ENCODE data around the gene NCOA3. TPM values are rescaled to one million over a fixed set of nuclear protein-coding genes. Genes with fewer than 3 reads are reported as not detected.
A peak's percentile ranks its signal among the peaks of the same experiment; 100 is the strongest.

The NCOA3 gene
- total RNA-seq, 1 donor from 2014 or later: 42.8 TPM

DNA sequence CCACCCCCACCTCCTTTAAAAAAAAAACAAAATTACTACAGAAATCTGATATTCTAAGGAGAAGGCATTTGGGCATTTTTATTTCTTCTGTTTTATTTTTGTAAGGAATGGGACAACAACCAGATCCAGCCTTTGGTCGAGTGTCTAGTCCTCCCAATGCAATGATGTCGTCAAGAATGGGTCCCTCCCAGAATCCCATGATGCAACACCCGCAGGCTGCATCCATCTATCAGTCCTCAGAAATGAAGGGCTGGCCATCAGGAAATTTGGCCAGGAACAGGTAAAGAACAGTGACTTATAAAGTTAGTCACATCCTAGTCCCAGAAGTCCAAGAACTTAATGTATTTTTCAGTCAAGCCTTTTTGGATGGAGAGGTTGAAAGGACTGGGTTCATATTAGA is 150.6 kb downstream of the NCOA3 start:
- DNase-seq (ENCODE audit: low spot score, unreplicated experiment): no peak
- Mint-ChIP-seq H3K27ac (peak overlapping the region; percentile 85), H3K4me3 (ENCODE audit: low read depth) (no peak overlapping the region), H3K36me3 (ENCODE audit: insufficient read depth) (peaks cover 16% of the 10 kb centered on the region), H3K27me3 (no peaks in the 10 kb centered on the region), H3K4me1 (ENCODE audit: low read depth) (peaks cover 7% of the 10 kb centered on the region), H3K9me3 (ENCODE audit: low read depth) (no peaks in the 10 kb centered on the region)
- TF ChIP-seq, protein P1, sequence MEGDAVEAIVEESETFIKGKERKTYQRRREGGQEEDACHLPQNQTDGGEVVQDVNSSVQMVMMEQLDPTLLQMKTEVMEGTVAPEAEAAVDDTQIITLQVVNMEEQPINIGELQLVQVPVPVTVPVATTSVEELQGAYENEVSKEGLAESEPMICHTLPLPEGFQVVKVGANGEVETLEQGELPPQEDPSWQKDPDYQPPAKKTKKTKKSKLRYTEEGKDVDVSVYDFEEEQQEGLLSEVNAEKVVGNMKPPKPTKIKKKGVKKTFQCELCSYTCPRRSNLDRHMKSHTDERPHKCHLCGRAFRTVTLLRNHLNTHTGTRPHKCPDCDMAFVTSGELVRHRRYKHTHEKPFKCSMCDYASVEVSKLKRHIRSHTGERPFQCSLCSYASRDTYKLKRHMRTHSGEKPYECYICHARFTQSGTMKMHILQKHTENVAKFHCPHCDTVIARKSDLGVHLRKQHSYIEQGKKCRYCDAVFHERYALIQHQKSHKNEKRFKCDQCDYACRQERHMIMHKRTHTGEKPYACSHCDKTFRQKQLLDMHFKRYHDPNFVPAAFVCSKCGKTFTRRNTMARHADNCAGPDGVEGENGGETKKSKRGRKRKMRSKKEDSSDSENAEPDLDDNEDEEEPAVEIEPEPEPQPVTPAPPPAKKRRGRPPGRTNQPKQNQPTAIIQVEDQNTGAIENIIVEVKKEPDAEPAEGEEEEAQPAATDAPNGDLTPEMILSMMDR (IDR thresholded peaks at IDR 0.05; ENCODE audit: unreplicated experiment): no peak

- DNase-seq (ENCODE audit: low spot score, unreplicated experiment): no peak
- Mint-ChIP-seq H3K4me3 (ENCODE audit: low read depth) (no peak overlapping the region), H3K27ac (no peak overlapping the region), H3K27me3 (no peaks in the 10 kb centered on the region), H3K36me3 (ENCODE audit: insufficient read depth) (peaks cover 16% of the 10 kb centered on the region), H3K4me1 (ENCODE audit: low read depth) (peaks cover 7% of the 10 kb centered on the region), H3K9me3 (ENCODE audit: low read depth) (no peaks in the 10 kb centered on the region)
- TF ChIP-seq, protein P1 (IDR thresholded peaks at IDR 0.05; ENCODE audit: unreplicated experiment): no peak
These were observed 151.1 kb downstream of the NCOA3 start for GRCh38 chr20:47652794-47653193.

DNA sequence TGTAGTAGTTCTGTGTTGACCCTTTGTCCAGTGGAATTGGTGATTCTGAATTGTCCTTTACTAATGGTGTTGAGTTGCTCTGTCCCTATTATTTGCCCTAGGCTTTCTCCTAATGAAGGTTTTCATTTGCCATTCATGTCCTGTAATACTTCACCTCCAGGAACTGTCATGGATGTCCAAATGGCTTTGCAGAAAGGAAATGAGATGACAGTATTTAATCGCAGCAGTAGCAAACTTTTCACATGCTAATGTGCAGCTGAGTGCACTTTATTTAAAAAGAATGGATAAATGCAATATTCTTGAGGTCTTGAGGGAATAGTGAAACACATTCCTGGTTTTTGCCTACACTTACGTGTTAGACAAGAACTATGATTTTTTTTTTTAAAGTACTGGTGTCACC is 152.2 kb downstream of the NCOA3 start:
- TF ChIP-seq, protein P1 (IDR thresholded peaks at IDR 0.05; ENCODE audit: unreplicated experiment): no peak
- Mint-ChIP-seq H3K36me3 (ENCODE audit: insufficient read depth) (peaks cover 18% of the 10 kb centered on the region), H3K9me3 (ENCODE audit: low read depth) (no peaks in the 10 kb centered on the region), H3K27me3 (no peaks in the 10 kb centered on the region), H3K4me3 (ENCODE audit: low read depth) (no peak overlapping the region), H3K4me1 (ENCODE audit: low read depth) (peaks cover 7% of the 10 kb centered on the region), H3K27ac (no peak overlapping the region)
- no peak for DNase-seq (ENCODE audit: low spot score, unreplicated experiment)

DNA sequence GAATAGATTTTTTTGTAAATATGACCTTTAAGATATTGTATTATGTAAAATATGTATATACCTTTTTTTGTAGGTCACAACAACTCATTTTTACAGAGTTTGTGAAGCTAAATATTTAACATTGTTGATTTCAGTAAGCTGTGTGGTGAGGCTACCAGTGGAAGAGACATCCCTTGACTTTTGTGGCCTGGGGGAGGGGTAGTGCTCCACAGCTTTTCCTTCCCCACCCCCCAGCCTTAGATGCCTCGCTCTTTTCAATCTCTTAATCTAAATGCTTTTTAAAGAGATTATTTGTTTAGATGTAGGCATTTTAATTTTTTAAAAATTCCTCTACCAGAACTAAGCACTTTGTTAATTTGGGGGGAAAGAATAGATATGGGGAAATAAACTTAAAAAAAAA is 152.7 kb downstream of the NCOA3 start:
- TF ChIP-seq, protein P1 (IDR thresholded peaks at IDR 0.05; ENCODE audit: unreplicated experiment): no peak
- Mint-ChIP-seq H3K27me3 (no peaks in the 10 kb centered on the region), H3K9me3 (ENCODE audit: low read depth) (no peaks in the 10 kb centered on the region), H3K36me3 (ENCODE audit: insufficient read depth) (peaks cover 16% of the 10 kb centered on the region), H3K4me1 (ENCODE audit: low read depth) (peaks cover 7% of the 10 kb centered on the region), H3K4me3 (ENCODE audit: low read depth) (no peak overlapping the region), H3K27ac (no peak overlapping the region)
- DNase-seq (ENCODE audit: low spot score, unreplicated experiment): no peak

GRCh38 chr20:47655635-47656034 is 153.9 kb downstream of the NCOA3 start:
- no peak overlapping the region for H3K4me3 Mint-ChIP-seq (ENCODE audit: low read depth)
- no peak overlapping the region for H3K27ac Mint-ChIP-seq
- no peak for DNase-seq (ENCODE audit: low spot score, unreplicated experiment)
- H3K9me3 Mint-ChIP-seq (ENCODE audit: low read depth): no peaks in the 10 kb centered on the region
- no peaks in the 10 kb centered on the region for H3K27me3 Mint-ChIP-seq
- H3K4me1 Mint-ChIP-seq (ENCODE audit: low read depth): peaks cover 7% of the 10 kb centered on the region
- TF ChIP-seq, protein P1 (IDR thresholded peaks at IDR 0.05; ENCODE audit: unreplicated experiment): no peak
- peaks cover 13% of the 10 kb centered on the region for H3K36me3 Mint-ChIP-seq (ENCODE audit: insufficient read depth)
